ENCODE measurements around the gene RETREG3. TPM values are rescaled to one million over a fixed set of nuclear protein-coding genes. Genes with fewer than 3 reads are reported as not detected.

RETREG3 gene
- total and polyA plus RNA-seq, 2 of the 4 experiments (the other 2 are of a cell fraction): 18.1 to 44.1 TPM

DNA sequence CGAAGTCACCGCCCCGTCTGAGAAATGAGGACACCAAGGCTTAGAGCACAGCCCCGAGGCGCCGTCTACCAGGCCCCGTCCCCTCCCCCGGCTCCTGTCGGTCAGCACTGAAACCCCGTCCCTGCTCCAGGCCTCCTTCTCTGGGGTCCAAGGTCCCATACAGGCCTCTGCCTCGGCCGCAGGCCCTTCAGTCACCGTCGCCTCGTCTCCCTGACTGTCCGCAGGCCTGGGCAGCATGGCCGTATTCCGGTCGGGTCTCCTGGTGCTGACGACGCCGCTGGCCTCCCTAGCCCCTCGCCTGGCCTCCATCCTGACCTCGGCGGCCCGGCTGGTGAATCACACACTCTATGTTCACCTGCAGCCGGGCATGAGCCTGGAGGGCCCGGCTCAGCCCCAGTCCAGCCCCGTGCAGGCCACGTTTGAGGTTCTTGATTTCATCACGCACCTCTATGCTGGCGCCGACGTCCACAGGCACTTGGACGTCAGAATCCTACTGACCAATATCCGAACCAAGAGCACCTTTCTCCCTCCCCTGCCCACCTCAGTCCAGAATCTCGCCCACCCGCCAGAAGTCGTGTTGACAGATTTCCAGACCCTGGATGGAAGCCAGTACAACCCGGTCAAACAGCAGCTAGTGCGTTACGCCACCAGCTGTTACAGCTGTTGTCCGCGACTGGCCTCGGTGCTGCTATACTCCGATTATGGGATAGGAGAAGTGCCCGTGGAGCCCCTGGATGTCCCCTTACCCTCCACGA is 46.6 kb downstream of the RETREG3 start:
- Histone ChIP-seq H4K91ac (ENCODE audit: insufficient read depth, low read depth, low read length) (peak overlapping the region; percentile 90), H2AFZ (replicated peaks; ENCODE audit: low read length, poor library complexity) (peak overlapping the region; percentile 98), H3K9me1 (ENCODE audit: insufficient read depth, low read length) (peaks cover 13% of the 10 kb centered on the region), H3K36me3 (ENCODE audit: control insufficient read depth, insufficient read depth, low read length) (peaks cover 27% of the 10 kb centered on the region), H3K27me3 (ENCODE audit: control insufficient read depth, insufficient read depth, low read length) (no peaks in the 10 kb centered on the region), H3K14ac (replicated peaks; ENCODE audit: low read depth, low read length) (peak overlapping the region; percentile 16), H3K4me1 (ENCODE audit: control insufficient read depth, insufficient read depth, low read length) (peaks cover 17% of the 10 kb centered on the region), H3K18ac (ENCODE audit: low read depth, low read length) (no peak overlapping the region), H3K4me3 (ENCODE audit: insufficient read depth, low read depth, low read length) (peak overlapping the region; percentile 84), H4K8ac (ENCODE audit: low read depth in 2 of 2, low read length in 2 of 2) (peak overlapping the region; percentile 98 to 100), H4K20me1 (ENCODE audit: insufficient read depth, low read length) (peaks cover under 1% of the 10 kb centered on the region; the same call in 1 of the 2 replicates), H3K4me2 (ENCODE audit: low read depth, low read length) (peak overlapping the region; percentile 83), H2BK120ac (ENCODE audit: low read depth, low read length) (no peak overlapping the region), H3K27ac (ENCODE audit: insufficient read depth, low read length) (peak overlapping the region; percentile 83), H2AK5ac (ENCODE audit: low read depth, low read length) (peak overlapping the region; percentile 89), H2BK20ac (ENCODE audit: low read depth, low read length) (no peak overlapping the region), H3K56ac (ENCODE audit: extremely low read depth, insufficient read depth, low read length) (peak overlapping the region; percentile 81), H4K5ac (ENCODE audit: low read depth, low read length) (peak overlapping the region; percentile 88), H2AK9ac (replicated peaks; ENCODE audit: low read depth, low read length, poor library complexity) (peak overlapping the region; percentile 100), H3K9me3 (ENCODE audit: control insufficient read depth, insufficient read depth, low read length) (no peaks in the 10 kb centered on the region), H3K79me1 (ENCODE audit: low read depth in 1 of 2, low read length in 2 of 2) (peaks cover 27 to 59% of the 10 kb centered on the region in 2 experiments), H3K9ac (ENCODE audit: low read depth, low read length) (peak overlapping the region; percentile 86), H3K4ac (ENCODE audit: low read depth, low read length) (peak overlapping the region; percentile 95), H2BK5ac (ENCODE audit: low read depth, low read length, poor library complexity, severe bottlenecking) (peak overlapping the region; percentile 61), H2BK15ac (ENCODE audit: low read depth, low read length) (no peak overlapping the region), H3K23ac (ENCODE audit: low read depth, low read length) (no peak overlapping the region)
- TF ChIP-seq RFX5 (IDR thresholded peaks at IDR 0.05; ENCODE audit: low read depth, low read length): no peak
- peak; percentile 39; the same call in 1 of the 2 replicates for TF ChIP-seq CEBPB (IDR thresholded peaks at IDR 0.05; ENCODE audit: low read depth, low read length)
- 3% methylated on average over 25 of the region's 48 CpGs; no CpG with 5 or more reads in 1 of the 2 experiments for WGBS, 2 experiments (ENCODE audit: extremely low coverage in 2 of 2, insufficient read length in 1 of 2)
- peak; percentile 19 for ATAC-seq (ENCODE audit: low read depth)
- CTCF ChIA-PET: no interaction called here
- intact Hi-C loops (cut with micrococcal nuclease) (no loop called here), dilution Hi-C loops (cut with HindIII; ENCODE audit: low sequenced_read_pairs, unreplicated experiment) (no loop called here), in situ Hi-C loops (cut with MboI; ENCODE audit: low sequenced_read_pairs) (no loop called here)
- POLR2A ChIA-PET (ENCODE audit: unreplicated experiment): no interaction called here
- TSS peak; percentile 69 for BruUV-seq (replicated peaks)
- DNase-seq: peak; percentile 28

All from IMR-90 (cell line).